NCI-H2081 (cell line): Measurements from ENCODE around the gene ITGAX.
"Not testable (repeated sequence)": the region's sequence is repeated elsewhere in the genome, so short reads cannot be mapped to it uniquely, and the experiment has no call there.

Source experiments
- DNase-seq, 2 experiments: peaks; one replicate each; lab custom pipeline; 2025; lab: John Stamatoyannopoulos, UW

Gene ITGAX

GRCh38 chr16:31354394-31355291 is at the start of gene ITGAX:
ITGAX (plus strand) TSS chr16:31355176; CDS start chr16:31355255, 79 bp downstream.
- no peak for DNase-seq

- no peak for DNase-seq
Observed at GRCh38 chr16:31305219-31305618, 49.8 kb upstream of the ITGAX start.

- not testable (repeated sequence) for DNase-seq
Observed at GRCh38 chr16:31308381-31308780, 46.6 kb upstream of the ITGAX start.

- no peak for DNase-seq
Observed at GRCh38 chr16:31322500-31322899, 32.5 kb upstream of the ITGAX start.

GRCh38 chr16:31323959-31324629 is 30.9 kb upstream of the ITGAX start:
- DNase-seq, result no peak

- no peak for DNase-seq
Observed at GRCh38 chr16:31325171-31325570, 29.8 kb upstream of the ITGAX start.

GRCh38 chr16:31327646-31328225 is 27.2 kb upstream of the ITGAX start:
- DNase-seq, result no peak

- no peak for DNase-seq
Observed at GRCh38 chr16:31328322-31329052, 26.5 kb upstream of the ITGAX start.

GRCh38 chr16:31329671-31330552 is 25.1 kb upstream of the ITGAX start:
- DNase-seq, result no peak

- DNase-seq, result no peak
Observed at GRCh38 chr16:31330553-31330890, 24.5 kb upstream of the ITGAX start.

- no peak for DNase-seq
Observed at GRCh38 chr16:31331141-31331764, 23.7 kb upstream of the ITGAX start.

GRCh38 chr16:31331807-31332301 is 23.1 kb upstream of the ITGAX start:
- no peak for DNase-seq

- DNase-seq, result no peak
Observed at GRCh38 chr16:31332544-31332943, 22.4 kb upstream of the ITGAX start.

GRCh38 chr16:31333686-31334649 is 21.0 kb upstream of the ITGAX start:
- no peak for DNase-seq

- DNase-seq, result no peak
Observed at GRCh38 chr16:31334934-31335333, 20.0 kb upstream of the ITGAX start.

GRCh38 chr16:31335431-31335830 is 19.5 kb upstream of the ITGAX start:
- DNase-seq, result no peak

GRCh38 chr16:31338166-31338685 is 16.8 kb upstream of the ITGAX start:
- DNase-seq, result not testable (repeated sequence)

GRCh38 chr16:31344712-31345111 is 10.3 kb upstream of the ITGAX start:
- DNase-seq, result no peak

GRCh38 chr16:31347445-31347844 is 7.5 kb upstream of the ITGAX start:
- no peak for DNase-seq
